ENCODE data around the gene VSIG4. TPM values are rescaled to one million over a fixed set of nuclear protein-coding genes. Genes with fewer than 3 reads are reported as not detected.
"Not testable (repeated sequence)": the region's sequence is repeated elsewhere in the genome, so short reads cannot be mapped to it uniquely, and the experiment has no call there.

VSIG4 gene
- total RNA-seq, 1 donor from 2014 or later, result not detected

DNA sequence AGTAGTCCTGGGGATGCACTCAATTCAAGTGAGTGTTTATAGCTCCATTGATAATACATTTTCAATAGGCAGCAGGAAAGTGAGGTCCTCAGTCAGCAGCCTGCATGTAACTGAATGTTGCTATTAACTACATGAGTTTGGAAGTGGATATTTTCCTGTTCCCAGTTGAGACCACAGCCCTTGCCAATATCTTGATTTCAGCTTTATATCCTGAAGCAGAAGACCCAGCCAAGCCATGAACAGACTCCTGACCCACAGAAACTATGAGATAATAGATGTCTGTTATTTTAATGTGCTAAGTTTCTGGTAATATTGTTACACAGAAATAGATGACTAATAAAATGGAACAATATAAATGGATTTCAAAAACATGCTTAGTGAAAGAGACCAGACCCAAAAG lies 63.7 kb downstream of the VSIG4 start:
- Mint-ChIP-seq H3K9me3 (peaks cover 3% of the 10 kb centered on the region), H3K27me3 (ENCODE audit: insufficient read depth, low read depth) (peaks cover 4% of the 10 kb centered on the region), H3K27ac (no peak overlapping the region), H3K4me3 (no peak overlapping the region), H3K4me1 (no peaks in the 10 kb centered on the region), H3K36me3 (no peaks in the 10 kb centered on the region)
- no peak for TF ChIP-seq EZH2phosphoT487 (IDR thresholded peaks at IDR 0.05)
- no peak for TF ChIP-seq EZH2 (IDR thresholded peaks at IDR 0.05)
- TF ChIP-seq, protein P1, sequence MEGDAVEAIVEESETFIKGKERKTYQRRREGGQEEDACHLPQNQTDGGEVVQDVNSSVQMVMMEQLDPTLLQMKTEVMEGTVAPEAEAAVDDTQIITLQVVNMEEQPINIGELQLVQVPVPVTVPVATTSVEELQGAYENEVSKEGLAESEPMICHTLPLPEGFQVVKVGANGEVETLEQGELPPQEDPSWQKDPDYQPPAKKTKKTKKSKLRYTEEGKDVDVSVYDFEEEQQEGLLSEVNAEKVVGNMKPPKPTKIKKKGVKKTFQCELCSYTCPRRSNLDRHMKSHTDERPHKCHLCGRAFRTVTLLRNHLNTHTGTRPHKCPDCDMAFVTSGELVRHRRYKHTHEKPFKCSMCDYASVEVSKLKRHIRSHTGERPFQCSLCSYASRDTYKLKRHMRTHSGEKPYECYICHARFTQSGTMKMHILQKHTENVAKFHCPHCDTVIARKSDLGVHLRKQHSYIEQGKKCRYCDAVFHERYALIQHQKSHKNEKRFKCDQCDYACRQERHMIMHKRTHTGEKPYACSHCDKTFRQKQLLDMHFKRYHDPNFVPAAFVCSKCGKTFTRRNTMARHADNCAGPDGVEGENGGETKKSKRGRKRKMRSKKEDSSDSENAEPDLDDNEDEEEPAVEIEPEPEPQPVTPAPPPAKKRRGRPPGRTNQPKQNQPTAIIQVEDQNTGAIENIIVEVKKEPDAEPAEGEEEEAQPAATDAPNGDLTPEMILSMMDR (IDR thresholded peaks at IDR 0.05), result no peak
- no peak overlapping the region for H3K27ac ChIP-seq
- H3K36me3 ChIP-seq, result no peaks in the 10 kb centered on the region
- no peaks in the 10 kb centered on the region for H3K79me2 ChIP-seq (ENCODE audit: low read depth)
- no peaks in the 10 kb centered on the region for H3F3A ChIP-seq (ENCODE audit: low read depth)
- no peaks in the 10 kb centered on the region for H3K9me3 ChIP-seq (ENCODE audit: low read depth)
- no peak overlapping the region for H3K4me3 ChIP-seq
- H3K9ac ChIP-seq, result no peak overlapping the region
- no peak overlapping the region for H2AFZ ChIP-seq (replicated peaks)
- H3K4me1 ChIP-seq, result no peaks in the 10 kb centered on the region
- H3K4me2 ChIP-seq, result no peak overlapping the region
- H3K27me3 ChIP-seq, result no peaks in the 10 kb centered on the region
- H4K20me1 ChIP-seq (ENCODE audit: low read depth), result no peaks in the 10 kb centered on the region
- DNase-seq (ENCODE audit: low spot score), result no peak

DNA sequence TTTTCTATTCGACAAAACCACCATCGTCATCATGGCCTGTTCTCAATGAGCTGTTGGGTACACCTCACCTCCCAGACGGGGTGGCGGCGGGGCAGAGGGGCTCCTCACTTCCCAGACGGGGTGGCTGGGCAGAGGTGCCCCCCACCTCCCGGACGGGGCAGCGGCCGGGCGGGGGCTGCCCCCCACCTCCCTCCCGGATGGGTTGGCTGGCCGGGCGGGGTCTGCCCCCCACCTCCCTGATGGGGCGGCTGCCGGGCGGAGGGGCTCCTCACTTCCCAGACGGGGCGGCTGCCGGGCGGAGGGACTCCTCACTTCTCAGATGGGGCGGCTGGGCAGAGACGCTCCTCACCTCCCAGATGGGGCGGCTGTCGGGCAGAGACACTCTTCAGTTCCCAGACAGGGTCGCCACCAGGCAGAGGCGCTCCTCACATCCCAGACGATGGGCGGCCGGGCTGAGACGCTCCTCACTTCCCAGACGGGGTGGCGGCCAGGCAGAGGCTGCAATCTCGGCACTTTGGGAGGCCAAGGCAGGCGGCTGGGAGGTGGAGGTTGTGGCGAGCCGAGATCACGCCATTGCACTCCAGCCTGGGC lies 64.6 kb downstream of the VSIG4 start:
- H2AFZ ChIP-seq (replicated peaks); DNase-seq (ENCODE audit: low spot score); H3K9ac ChIP-seq; H3K79me2 ChIP-seq (ENCODE audit: low read depth); H3K27me3 ChIP-seq; H3K4me3 ChIP-seq; H4K20me1 ChIP-seq (ENCODE audit: low read depth); H3K27me3 Mint-ChIP-seq (ENCODE audit: insufficient read depth, low read depth); H3K4me2 ChIP-seq; H3F3A ChIP-seq (ENCODE audit: low read depth); H3K36me3 ChIP-seq; H3K27ac Mint-ChIP-seq; H3K27ac ChIP-seq; H3K9me3 Mint-ChIP-seq; H3K9me3 ChIP-seq (ENCODE audit: low read depth); H3K4me1 ChIP-seq; H3K36me3 Mint-ChIP-seq; H3K4me1 Mint-ChIP-seq; H3K4me3 Mint-ChIP-seq: not testable (repeated sequence)

MicroRNA genes within 50 kb of the gene (microRNA counts, 767-probe panel; counts per million panel counts)
- 460 counts per million, percentile 90 among the panel's probes with 10 or more counts for microRNA hsa-miR-223-3p

Other genes starting within 250 kb of the VSIG4 start
- 112 and 168 TPM in 2 replicates for gene HEPH, start 124.2 kb upstream of the VSIG4 start, total RNA-seq (ENCODE audit: low replicate concordance)